Lung (tissue), 12 donors: ENCODE data around the gene CYP2S1. TPM values are rescaled to one million over a fixed set of nuclear protein-coding genes. Genes with fewer than 3 reads are reported as not detected.

Experiments used
- ATAC-seq: fragments of 200-7000 bp; cut with Tn5 transposase; one replicate; pipeline ENCODE4 v1.9.1; 2020; ENCODE audit warnings: moderate number of reproducible peaks; ENCODE audit not compliant: insufficient read depth, low FRiP score
- DNase-seq, 3 donors: peaks; one replicate each; pipeline ENCODE4 v3.0.0-alpha.2; 2013 to 2017
- H3K27ac ChIP-seq, 2 donors: one replicate each; pipeline ENCODE4 v1.5.1; 2013; ENCODE audit warnings: mild to moderate bottlenecking in 2 of 2, moderate library complexity in 2 of 2, control low read depth in 1 of 2, inconsistent platforms in 1 of 2, low read depth in 1 of 2, low read length in 1 of 2
- H3K27me3 ChIP-seq, 3 donors: one replicate each; pipeline ENCODE4 v1.5.1; 2013; ENCODE audit warnings: low read length in 2 of 3; ENCODE audit not compliant: control insufficient read depth in 3 of 3, insufficient read depth in 3 of 3
- H3K36me3 ChIP-seq, 4 donors: one replicate each; pipeline ENCODE4 v1.5.1; 2013; ENCODE audit warnings: low read length in 4 of 4, mild to moderate bottlenecking in 1 of 4, moderate library complexity in 1 of 4; ENCODE audit not compliant: control insufficient read depth in 4 of 4, insufficient read depth in 4 of 4
- H3K4me1 ChIP-seq, 5 donors: one replicate each; pipeline ENCODE4 v1.5.1; 2013; ENCODE audit warnings: low read length in 5 of 5, mild to moderate bottlenecking in 2 of 5, moderate library complexity in 1 of 5; ENCODE audit not compliant: control insufficient read depth in 5 of 5, insufficient read depth in 5 of 5
- H3K4me3 ChIP-seq: one replicate; pipeline ENCODE4 v1.5.1; 2013; ENCODE audit warnings: mild to moderate bottlenecking, control low read depth, moderate library complexity
- H3K9ac ChIP-seq, 2 donors: one replicate each; pipeline ENCODE4 v1.5.1; 2013; ENCODE audit warnings: low read length in 2 of 2, control low read depth in 1 of 2; ENCODE audit not compliant: insufficient read depth in 1 of 2
- H3K9me3 ChIP-seq, 4 donors: one replicate each; pipeline ENCODE4 v1.5.1; 2013; ENCODE audit warnings: low read length in 3 of 4, mild to moderate bottlenecking in 1 of 4, moderate library complexity in 1 of 4; ENCODE audit not compliant: control insufficient read depth in 4 of 4, insufficient read depth in 3 of 4
- CTCF ChIP-seq: IDR thresholded peaks from 2 replicates; pipeline ENCODE4 v1.5.1; 2012; ENCODE audit warnings: mild to moderate bottlenecking; ENCODE audit errors: control extremely low read depth, extremely low read depth
- WGBS, 2 donors: extraction: QIAGEN DNeasy Blood & Tissue Kit; methylation state at CpG; one replicate each; pipeline ENCODE4 v1.1.7; 2013; 5-methylcytosine and 5-hydroxymethylcytosine counted together
- polyA plus RNA-seq, 2 donors: library from polyadenylated mRNA; stranded (reverse); fragments of 200-250 nt; gene quantifications; one replicate each; pipeline ENCODE4 v1.2.1, GENCODE V29; 2013
- total RNA-seq, 2 donors: library from RNA; depleted of rRNA in 1 of 2; stranded (reverse); fragments of >200 nt in 1 of 2; gene quantifications; one replicate each; pipeline ENCODE4 v1.2.1, GENCODE V29; 2014 to 2021
- donor health status: control.
- donor health status: control.
- donor health status: Bipolar disorder and iron deficiency.
- donor health status: healthy.
- donor health status: DM: yes; HTN: yes; CAD: no.

Gene CYP2S1
- total and polyA plus RNA-seq, 4 donors: 5.2 to 13.2 (median 7.5) TPM

DNA sequence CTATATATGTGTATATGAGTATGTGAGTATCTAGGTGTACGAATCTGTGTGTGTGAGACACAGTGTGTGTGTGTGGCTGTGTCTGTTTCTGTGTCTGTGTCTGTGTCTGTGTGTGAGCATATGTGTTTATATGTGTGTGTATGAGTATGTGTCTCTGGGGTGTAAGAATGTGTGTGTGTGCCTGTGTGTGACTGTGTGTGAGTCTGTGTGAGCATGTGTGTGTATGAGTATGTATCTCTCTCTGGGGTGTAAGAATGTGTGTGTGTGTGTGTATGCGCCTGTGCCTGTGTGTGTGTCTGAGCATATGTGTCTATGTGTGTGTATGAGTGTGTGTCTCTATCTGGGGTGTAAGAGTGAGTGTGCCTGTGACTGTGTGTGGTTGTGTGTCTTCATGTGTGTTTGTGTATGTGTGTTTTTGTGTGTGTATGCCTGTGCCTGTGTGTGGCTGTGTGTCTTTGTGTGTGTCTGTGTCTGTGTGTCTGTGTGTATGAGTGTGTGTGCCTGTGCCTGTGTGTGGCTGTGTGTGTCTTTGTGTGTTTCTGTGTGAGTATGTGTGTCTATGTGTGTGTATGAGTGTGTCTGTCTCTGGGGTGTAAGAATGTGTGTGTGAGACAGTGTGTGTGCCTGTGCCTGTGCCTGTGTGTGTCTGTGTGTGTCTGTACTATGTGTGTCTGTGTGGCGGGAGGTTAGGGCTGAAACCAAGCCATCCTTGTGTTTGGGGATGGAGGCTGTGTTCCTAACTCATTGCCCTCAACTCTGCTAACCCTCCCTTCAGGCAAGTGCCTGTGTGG lies 37.2 kb downstream of the CYP2S1 start:
- ATAC-seq: no peak
- no peak for DNase-seq
- H3K4me3 ChIP-seq: no peak overlapping the region
- no peak for TF ChIP-seq CTCF
- 88 to 97% methylated on average over 3 of the region's 3 CpGs for WGBS, 2 donors
- no peaks in the 10 kb centered on the region for H3K9me3 ChIP-seq
- H3K27ac ChIP-seq: no peak overlapping the region
- peaks cover 0 to 22% (median 4%) of the 10 kb centered on the region in 4 donors for H3K36me3 ChIP-seq
- peaks cover 0 to 13% (median 5%) of the 10 kb centered on the region in 5 donors for H3K4me1 ChIP-seq
- H3K27me3 ChIP-seq: peaks cover 0 to 4% (median 0%) of the 10 kb centered on the region in 3 donors
- H3K9ac ChIP-seq: no peak overlapping the region

DNA sequence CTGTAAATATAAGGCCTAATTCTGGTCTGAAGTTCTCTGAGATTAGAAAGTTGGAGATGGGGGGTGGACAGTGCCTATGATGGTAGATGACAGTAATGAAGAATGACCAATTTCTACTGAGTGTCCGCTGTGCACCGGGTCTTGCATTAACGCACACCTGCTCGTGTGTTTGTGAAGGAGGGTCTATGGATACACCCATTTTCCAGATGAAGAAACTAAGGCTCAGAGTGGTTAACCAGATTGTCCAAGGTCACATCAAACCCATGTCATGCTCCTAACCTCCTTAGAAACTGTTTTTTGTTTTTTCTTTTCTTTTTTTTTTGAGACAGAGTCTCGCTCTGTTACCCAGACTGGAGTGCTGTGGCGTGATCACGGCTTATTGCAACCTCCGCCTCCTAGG lies 39.7 kb downstream of the CYP2S1 start:
- Histone ChIP-seq H3K36me3 (peaks cover 0 to 28% (median 4%) of the 10 kb centered on the region in 4 donors), H3K27me3 (peaks cover 0 to 4% (median 0%) of the 10 kb centered on the region in 3 donors), H3K27ac (no peak overlapping the region), H3K9ac (no peak overlapping the region), H3K4me1 (no peaks in the 10 kb centered on the region), H3K9me3 (no peaks in the 10 kb centered on the region), H3K4me3 (no peak overlapping the region)
- no peak for DNase-seq
- no peak for ATAC-seq
- 84 to 95% methylated on average over 8 of the region's 8 CpGs for WGBS, 2 donors
- no peak for TF ChIP-seq CTCF

DNA sequence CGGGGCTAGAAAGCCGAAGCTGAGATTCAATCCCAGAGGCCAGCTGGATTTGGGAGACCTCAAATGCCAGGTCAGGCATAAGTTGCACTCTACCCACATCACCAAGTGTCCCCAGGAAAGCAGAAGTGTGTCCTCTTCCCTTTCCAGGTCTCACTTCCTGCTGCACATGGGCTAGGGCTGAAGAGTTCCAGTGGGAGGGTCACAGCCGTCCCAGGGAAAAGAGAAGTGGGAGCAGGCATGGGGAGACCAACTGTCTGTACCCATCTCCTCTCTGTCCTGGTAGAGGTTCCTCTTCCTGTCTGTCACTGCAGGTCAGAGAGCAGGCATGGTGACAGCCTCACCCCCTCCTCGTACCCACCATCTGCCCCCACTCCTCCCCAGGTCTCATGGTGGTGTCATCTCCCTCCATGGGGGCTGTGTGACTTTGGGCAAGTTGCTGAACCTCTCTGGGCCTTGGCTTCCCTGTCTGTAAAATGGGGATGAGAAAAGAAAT lies 40.8 kb downstream of the CYP2S1 start:
- peaks cover 0 to 2% (median 0%) of the 10 kb centered on the region in 5 donors for H3K4me1 ChIP-seq
- WGBS, 2 donors: 30 to 48% methylated on average over 4 of the region's 4 CpGs
- no peak overlapping the region for H3K9ac ChIP-seq
- peak in 1 of 3 donors; percentile 11 for DNase-seq
- H3K9me3 ChIP-seq: no peaks in the 10 kb centered on the region
- peak; percentile 36 for ATAC-seq
- no peak overlapping the region for H3K27ac ChIP-seq
- no peak for TF ChIP-seq CTCF
- H3K4me3 ChIP-seq: no peak overlapping the region
- H3K27me3 ChIP-seq: peaks cover 0 to 4% (median 0%) of the 10 kb centered on the region in 3 donors
- H3K36me3 ChIP-seq: peaks cover 0 to 31% (median 7%) of the 10 kb centered on the region in 4 donors
